RWPE2 (cell line): Measurements from ENCODE around the gene VDR.

Experiments used
- ATAC-seq: fragments of 200-7000 bp; cut with Tn5 transposase; 3 replicates; pipeline ENCODE4 v1.9.1; 2021; ENCODE audit warnings: low read depth
- DNase-seq: peaks from one replicate; pipeline ENCODE4 v3.0.0-alpha.2; 2020; ENCODE audit warnings: low spot score
- H3K27ac ChIP-seq: fragments of 450-650 bp; 2 replicates; pipeline ENCODE4 v1.5.1; 2017; ENCODE audit warnings: mild to moderate bottlenecking; ENCODE audit not compliant: poor library complexity, severe bottlenecking
- H3K27me3 ChIP-seq: fragments of 250-450 bp; sonication (Bioruptor Pico); 2 replicates; pipeline ENCODE4 v1.5.1; 2021; ENCODE audit warnings: mild to moderate bottlenecking, moderate library complexity; ENCODE audit not compliant: insufficient read depth, poor library complexity, severe bottlenecking
- H3K36me3 ChIP-seq: fragments of 250-450 bp; sonication (Bioruptor Pico); 2 replicates; pipeline ENCODE4 v1.5.1; 2020; ENCODE audit warnings: low read depth, mild to moderate bottlenecking, moderate library complexity
- H3K4me1 ChIP-seq: fragments of 250-450 bp; sonication (Bioruptor Pico); 2 replicates; pipeline ENCODE4 v1.5.1; 2021; ENCODE audit warnings: mild to moderate bottlenecking, moderate library complexity; ENCODE audit not compliant: insufficient read depth, poor library complexity, severe bottlenecking
- H3K4me3 ChIP-seq: fragments of 250-450 bp; sonication (Bioruptor Pico); 2 replicates; pipeline ENCODE4 v1.5.1; 2021; ENCODE audit warnings: mild to moderate bottlenecking, moderate library complexity; ENCODE audit not compliant: severe bottlenecking
- H3K9me3 ChIP-seq: fragments of 250-450 bp; sonication (Bioruptor Pico); 2 replicates; pipeline ENCODE4 v1.5.1; 2021; ENCODE audit warnings: mild to moderate bottlenecking, moderate library complexity; ENCODE audit not compliant: severe bottlenecking
- TF ChIP-seq, protein P1 (sequence below): fragments of 450-650 bp; IDR thresholded peaks from one replicate; pipeline ENCODE4 v1.5.1; 2017; ENCODE audit warnings: mild to moderate bottlenecking, moderate library complexity; ENCODE audit not compliant: poor library complexity, severe bottlenecking

The VDR gene

DNA sequence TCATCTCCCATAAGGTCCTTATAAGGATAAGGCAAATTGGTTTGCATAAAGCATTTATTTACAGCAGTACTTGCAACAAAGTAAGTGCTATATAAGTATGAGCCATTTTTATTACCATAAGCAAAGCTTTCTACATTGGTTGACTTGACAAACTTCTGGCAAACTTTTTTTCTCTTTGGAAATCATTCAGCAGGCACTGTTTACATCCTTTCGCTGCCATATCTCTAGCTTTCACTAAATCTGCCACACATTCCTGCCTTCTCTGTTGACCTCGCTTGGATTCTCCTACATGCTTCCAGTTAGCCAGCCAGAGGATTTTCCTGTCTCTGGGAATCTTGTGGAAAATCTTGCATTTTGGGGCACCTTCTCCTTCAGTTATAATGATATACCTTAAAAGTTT is 63.3 kb downstream of the VDR start:
- TF ChIP-seq, protein P1, sequence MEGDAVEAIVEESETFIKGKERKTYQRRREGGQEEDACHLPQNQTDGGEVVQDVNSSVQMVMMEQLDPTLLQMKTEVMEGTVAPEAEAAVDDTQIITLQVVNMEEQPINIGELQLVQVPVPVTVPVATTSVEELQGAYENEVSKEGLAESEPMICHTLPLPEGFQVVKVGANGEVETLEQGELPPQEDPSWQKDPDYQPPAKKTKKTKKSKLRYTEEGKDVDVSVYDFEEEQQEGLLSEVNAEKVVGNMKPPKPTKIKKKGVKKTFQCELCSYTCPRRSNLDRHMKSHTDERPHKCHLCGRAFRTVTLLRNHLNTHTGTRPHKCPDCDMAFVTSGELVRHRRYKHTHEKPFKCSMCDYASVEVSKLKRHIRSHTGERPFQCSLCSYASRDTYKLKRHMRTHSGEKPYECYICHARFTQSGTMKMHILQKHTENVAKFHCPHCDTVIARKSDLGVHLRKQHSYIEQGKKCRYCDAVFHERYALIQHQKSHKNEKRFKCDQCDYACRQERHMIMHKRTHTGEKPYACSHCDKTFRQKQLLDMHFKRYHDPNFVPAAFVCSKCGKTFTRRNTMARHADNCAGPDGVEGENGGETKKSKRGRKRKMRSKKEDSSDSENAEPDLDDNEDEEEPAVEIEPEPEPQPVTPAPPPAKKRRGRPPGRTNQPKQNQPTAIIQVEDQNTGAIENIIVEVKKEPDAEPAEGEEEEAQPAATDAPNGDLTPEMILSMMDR = no peak
- H3K9me3 ChIP-seq = no peaks in the 10 kb centered on the region
- H3K4me1 ChIP-seq = no peaks in the 10 kb centered on the region
- ATAC-seq = no peak
- H3K27ac ChIP-seq = no peak overlapping the region
- peaks cover 14% of the 10 kb centered on the region for H3K36me3 ChIP-seq
- DNase-seq = no peak
- H3K27me3 ChIP-seq = no peaks in the 10 kb centered on the region
- H3K4me3 ChIP-seq = no peak overlapping the region

DNA sequence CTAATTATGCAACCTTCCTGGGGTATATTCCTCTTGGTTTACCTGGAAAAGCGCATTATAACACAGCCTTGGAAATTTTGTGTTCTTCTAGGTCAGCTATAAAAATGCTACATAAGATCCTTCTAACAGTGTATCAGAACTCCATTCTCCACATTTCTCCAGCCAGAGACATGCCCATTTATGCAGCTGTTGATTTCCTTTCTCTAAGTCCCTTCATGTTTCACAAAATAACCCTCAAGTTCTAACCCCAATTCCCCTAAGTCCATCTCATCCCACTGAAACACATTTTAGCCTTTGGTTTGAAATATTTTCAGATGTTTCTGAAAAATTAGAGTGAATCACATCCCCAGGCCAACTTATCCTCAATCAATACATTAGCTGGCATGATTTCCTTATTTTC is 64.2 kb downstream of the VDR start:
- TF ChIP-seq, protein P1 = no peak
- Histone ChIP-seq H3K9me3 (no peaks in the 10 kb centered on the region), H3K36me3 (peaks cover 5% of the 10 kb centered on the region; the same call in 1 of the 2 replicates), H3K27me3 (no peaks in the 10 kb centered on the region), H3K27ac (no peak overlapping the region), H3K4me3 (no peak overlapping the region), H3K4me1 (peaks cover 7% of the 10 kb centered on the region)
- DNase-seq = no peak
- ATAC-seq = no peak

DNA sequence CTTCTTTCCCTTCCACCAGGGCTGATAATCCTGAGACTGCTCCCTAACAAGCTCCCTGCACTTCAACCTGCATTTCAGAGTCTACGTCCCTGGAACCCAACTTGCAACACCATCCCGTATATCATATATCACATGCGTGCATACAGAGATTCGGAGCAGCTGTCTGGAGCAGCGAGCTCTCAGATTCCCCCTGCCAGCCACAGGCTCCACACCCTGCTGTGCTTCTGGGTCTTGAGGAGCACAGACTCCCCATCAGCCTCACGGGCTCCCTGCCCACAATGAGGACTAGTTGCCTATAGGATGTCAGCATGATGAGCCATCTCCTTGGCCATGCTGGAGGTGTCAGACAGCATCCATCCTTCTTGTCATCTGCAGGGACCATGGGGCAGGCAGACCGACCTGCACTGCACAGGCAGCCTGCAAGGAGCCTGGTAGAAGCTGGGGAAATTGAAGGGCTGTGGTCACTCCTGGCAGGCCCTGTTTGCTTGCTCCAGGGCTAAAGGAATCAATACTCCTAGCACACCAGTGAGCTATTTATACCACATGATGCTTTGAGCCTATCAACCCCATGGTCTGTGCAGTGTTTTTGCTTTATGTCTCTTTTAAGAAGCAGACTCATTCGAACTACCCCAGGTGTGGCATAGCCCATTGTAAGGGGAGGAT is 65.4 kb downstream of the VDR start:
- Histone ChIP-seq H3K27me3 (no peaks in the 10 kb centered on the region), H3K36me3 (0 out of 2 replicates have a peak, but pooled peaks cover under 1% of the 10 kb centered on the region), H3K27ac (no peak overlapping the region), H3K9me3 (no peaks in the 10 kb centered on the region), H3K4me1 (peaks cover 9% of the 10 kb centered on the region), H3K4me3 (no peak overlapping the region)
- TF ChIP-seq, protein P1 = no peak
- no peak for DNase-seq
- ATAC-seq = no peak

DNA sequence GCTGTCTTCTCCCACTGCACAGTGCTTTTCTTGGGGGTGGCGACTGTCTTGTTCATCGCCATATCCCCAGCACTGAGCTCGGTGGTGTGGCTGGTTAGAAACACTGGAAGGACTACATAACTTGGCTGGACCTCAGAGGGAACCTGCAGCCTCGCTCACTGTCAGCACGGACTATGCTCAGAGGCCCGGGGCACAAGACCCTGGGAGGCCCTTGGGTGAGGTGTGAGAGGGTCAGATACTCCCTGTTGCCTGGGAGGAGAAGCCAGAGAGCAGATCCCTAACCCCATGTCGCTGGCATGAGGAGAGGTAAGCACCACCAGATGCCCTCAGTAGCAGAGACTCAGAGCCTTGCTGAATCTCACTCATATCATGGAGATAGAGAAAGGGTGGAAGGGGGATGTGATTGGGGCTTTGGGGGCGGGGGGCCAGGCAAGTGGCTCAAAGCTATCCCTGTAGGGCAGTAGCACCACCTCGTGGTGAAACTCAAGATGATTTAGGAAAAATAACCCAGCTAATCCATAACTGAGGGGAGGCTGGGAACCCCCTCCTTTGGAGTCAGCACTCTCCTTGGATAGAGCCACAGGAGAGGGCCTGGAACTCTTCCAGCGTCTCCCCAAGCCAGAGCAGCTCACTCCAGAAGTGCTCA is 66.4 kb downstream of the VDR start:
- Histone ChIP-seq H3K4me3 (no peak overlapping the region), H3K36me3 (no peaks in the 10 kb centered on the region), H3K27ac (no peak overlapping the region), H3K27me3 (no peaks in the 10 kb centered on the region), H3K4me1 (peaks cover 9% of the 10 kb centered on the region), H3K9me3 (no peaks in the 10 kb centered on the region)
- DNase-seq = no peak
- ATAC-seq = peak; percentile 12; the same call in 1 of the 3 replicates
- TF ChIP-seq, protein P1 = peak; percentile 42
